ENCODE measurements around the gene TCF4. TPM values are rescaled to one million over a fixed set of nuclear protein-coding genes. Genes with fewer than 3 reads are reported as not detected.

TCF4 gene
- total RNA-seq, 6 experiments from 2014 or later = 50.4 to 71.1 (median 59.0) TPM

DNA sequence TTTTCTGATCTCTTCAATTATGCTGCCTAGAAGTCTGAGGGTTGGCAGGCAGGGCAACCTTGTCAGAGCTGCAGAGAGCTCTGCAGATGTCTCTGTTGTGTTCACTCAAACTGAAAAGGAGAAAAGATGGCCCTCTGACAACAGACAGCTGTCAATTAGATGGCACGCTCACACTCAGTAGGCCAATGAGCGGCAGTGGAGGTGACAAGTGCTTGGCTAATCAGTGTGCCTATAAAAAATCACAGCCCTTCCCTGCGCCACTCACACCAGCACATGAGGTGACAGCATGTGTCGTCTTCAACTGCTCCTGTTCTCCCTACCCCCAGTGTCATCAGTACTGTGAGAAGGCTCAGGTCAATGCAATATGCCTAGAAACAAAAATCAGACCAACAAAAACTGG lies 203.9 kb downstream of the TCF4 start:
- no peak overlapping the region for H3K27ac Mint-ChIP-seq
- peaks cover 37% of the 10 kb centered on the region for H3K4me1 Mint-ChIP-seq (ENCODE audit: low read depth)
- H3K36me3 Mint-ChIP-seq (ENCODE audit: low read depth) = peaks cover 40% of the 10 kb centered on the region
- H3K27me3 Mint-ChIP-seq (ENCODE audit: insufficient read depth) = no peaks in the 10 kb centered on the region
- H3K4me3 Mint-ChIP-seq = no peak overlapping the region
- TF ChIP-seq, protein P1, sequence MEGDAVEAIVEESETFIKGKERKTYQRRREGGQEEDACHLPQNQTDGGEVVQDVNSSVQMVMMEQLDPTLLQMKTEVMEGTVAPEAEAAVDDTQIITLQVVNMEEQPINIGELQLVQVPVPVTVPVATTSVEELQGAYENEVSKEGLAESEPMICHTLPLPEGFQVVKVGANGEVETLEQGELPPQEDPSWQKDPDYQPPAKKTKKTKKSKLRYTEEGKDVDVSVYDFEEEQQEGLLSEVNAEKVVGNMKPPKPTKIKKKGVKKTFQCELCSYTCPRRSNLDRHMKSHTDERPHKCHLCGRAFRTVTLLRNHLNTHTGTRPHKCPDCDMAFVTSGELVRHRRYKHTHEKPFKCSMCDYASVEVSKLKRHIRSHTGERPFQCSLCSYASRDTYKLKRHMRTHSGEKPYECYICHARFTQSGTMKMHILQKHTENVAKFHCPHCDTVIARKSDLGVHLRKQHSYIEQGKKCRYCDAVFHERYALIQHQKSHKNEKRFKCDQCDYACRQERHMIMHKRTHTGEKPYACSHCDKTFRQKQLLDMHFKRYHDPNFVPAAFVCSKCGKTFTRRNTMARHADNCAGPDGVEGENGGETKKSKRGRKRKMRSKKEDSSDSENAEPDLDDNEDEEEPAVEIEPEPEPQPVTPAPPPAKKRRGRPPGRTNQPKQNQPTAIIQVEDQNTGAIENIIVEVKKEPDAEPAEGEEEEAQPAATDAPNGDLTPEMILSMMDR (IDR thresholded peaks at IDR 0.05) = no peak
- peaks cover 4% of the 10 kb centered on the region; the same call in 1 of the 2 replicates for H3K9me3 Mint-ChIP-seq
- no peak for DNase-seq

DNA sequence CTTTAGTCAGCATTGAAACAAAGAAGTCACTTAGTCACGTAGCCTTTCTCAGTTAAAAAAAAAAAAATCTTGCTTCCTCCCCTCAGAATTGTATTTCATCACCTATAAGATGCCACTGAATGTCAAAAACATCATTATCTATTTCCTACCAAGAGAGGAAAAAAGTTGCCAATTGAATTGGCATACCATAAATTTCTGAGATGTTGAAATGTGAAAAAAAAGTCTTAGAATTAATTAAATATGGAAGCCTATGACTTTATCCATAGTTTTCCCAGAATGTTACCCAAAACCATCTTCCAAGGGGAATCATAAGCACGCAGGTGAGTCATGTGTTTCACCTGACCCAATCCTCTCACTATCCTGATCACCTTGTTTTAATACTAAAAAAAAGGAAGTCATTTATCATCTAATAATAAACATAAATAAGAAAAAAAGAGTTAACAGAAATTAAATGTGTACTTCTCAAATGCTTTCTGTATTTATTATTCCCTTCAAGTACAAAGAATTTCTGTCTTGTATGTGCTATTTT lies 205.7 kb downstream of the TCF4 start:
- TF ChIP-seq, protein P1 (IDR thresholded peaks at IDR 0.05) = no peak
- H3K4me3 Mint-ChIP-seq = no peak overlapping the region
- H3K4me1 Mint-ChIP-seq (ENCODE audit: low read depth) = peaks cover 35% of the 10 kb centered on the region
- no peaks in the 10 kb centered on the region for H3K27me3 Mint-ChIP-seq (ENCODE audit: insufficient read depth)
- H3K9me3 Mint-ChIP-seq = peaks cover 4% of the 10 kb centered on the region; the same call in 1 of the 2 replicates
- no peak for DNase-seq
- no peak overlapping the region for H3K27ac Mint-ChIP-seq
- H3K36me3 Mint-ChIP-seq (ENCODE audit: low read depth) = peaks cover 51% of the 10 kb centered on the region

DNA sequence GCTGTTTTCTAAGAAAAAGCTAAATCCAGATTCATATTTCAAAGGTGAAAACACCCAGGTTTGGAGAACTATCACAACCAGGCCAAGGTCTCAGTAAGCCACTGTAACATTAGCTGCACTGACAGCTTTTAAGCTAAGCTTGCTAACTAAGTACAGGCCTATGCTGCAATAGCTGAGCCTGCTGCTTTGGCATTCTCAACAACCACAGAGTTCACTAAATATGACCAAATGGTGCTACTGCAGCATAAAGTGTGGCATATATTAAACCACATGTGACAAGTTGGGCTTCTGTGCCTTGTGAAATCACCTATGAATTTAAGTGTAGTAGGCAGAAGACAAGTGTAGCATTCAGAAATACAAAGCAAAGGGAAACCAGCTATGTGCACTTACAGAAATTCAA lies 206.7 kb downstream of the TCF4 start:
- H3K4me3 Mint-ChIP-seq = no peak overlapping the region
- H3K4me1 Mint-ChIP-seq (ENCODE audit: low read depth) = peaks cover 28% of the 10 kb centered on the region
- H3K27me3 Mint-ChIP-seq (ENCODE audit: insufficient read depth) = no peaks in the 10 kb centered on the region
- H3K9me3 Mint-ChIP-seq = peaks cover 4% of the 10 kb centered on the region; the same call in 1 of the 2 replicates
- TF ChIP-seq, protein P1 (IDR thresholded peaks at IDR 0.05) = no peak
- no peak overlapping the region for H3K27ac Mint-ChIP-seq
- peak; percentile 78 for DNase-seq
- peaks cover 46% of the 10 kb centered on the region for H3K36me3 Mint-ChIP-seq (ENCODE audit: low read depth)

DNA sequence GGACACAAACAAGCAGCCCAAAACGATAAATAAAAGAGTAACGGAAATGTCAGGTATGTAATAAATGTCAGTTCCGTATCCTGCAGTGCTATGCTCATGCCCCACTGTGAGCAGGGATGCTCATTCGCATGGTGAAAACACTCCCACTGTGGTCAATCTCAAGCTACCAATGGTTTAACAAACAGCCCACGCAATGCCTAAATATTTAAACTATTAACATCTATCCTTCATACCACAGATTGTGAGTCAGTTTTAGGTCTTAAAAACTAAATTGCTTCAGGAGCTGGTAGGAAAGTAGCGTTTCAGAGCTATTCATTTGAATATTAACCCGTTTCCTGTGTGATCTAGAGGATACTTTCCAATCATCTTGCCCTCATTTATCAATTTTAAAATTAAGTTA lies 207.4 kb downstream of the TCF4 start:
- peaks cover 46% of the 10 kb centered on the region for H3K36me3 Mint-ChIP-seq (ENCODE audit: low read depth)
- H3K9me3 Mint-ChIP-seq = peaks cover 4% of the 10 kb centered on the region; the same call in 1 of the 2 replicates
- H3K27me3 Mint-ChIP-seq (ENCODE audit: insufficient read depth) = no peaks in the 10 kb centered on the region
- peaks cover 28% of the 10 kb centered on the region for H3K4me1 Mint-ChIP-seq (ENCODE audit: low read depth)
- TF ChIP-seq, protein P1 (IDR thresholded peaks at IDR 0.05) = no peak
- no peak overlapping the region for H3K4me3 Mint-ChIP-seq
- DNase-seq = peak; percentile 11
- H3K27ac Mint-ChIP-seq = no peak overlapping the region

DNA sequence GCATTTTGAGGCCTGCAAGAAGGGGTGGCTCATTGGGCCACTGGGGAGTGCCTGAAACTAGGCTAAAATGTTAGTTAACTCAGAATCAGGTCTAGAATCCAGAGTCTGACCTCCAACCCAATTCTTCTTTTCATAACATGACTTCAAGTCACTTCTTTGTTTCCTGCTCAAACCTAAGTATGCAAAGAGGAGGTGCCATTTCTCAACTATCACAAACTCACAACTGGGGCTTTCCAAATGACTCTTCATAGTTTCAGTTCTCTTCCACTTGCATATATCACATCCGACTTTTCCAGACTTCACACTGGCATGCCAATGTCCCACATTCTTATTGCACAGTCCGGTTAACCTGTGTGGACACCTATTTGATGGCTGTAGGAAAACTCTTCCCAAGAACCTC lies 211.6 kb downstream of the TCF4 start:
- Mint-ChIP-seq H3K27ac (no peak overlapping the region), H3K27me3 (ENCODE audit: insufficient read depth) (no peaks in the 10 kb centered on the region), H3K9me3 (peaks cover 4% of the 10 kb centered on the region), H3K4me1 (ENCODE audit: low read depth) (peaks cover 19% of the 10 kb centered on the region), H3K4me3 (no peak overlapping the region), H3K36me3 (ENCODE audit: low read depth) (peaks cover 28% of the 10 kb centered on the region)
- TF ChIP-seq, protein P1 (IDR thresholded peaks at IDR 0.05) = no peak
- no peak for DNase-seq

All from HFFc6 (cell line).